OCI-LY7 (cell line): Measurements from ENCODE around the gene ATP4A.

ENCODE experiments used
- EZH2phosphoT487 ChIP-seq: fragments of 200-600 bp; sonication (generic); IDR thresholded peaks from 2 replicates; pipeline ENCODE4 v1.6.1; 2018; ENCODE audit warnings: low read depth, borderline replicate concordance, mild to moderate bottlenecking, mixed run types, antibody characterized with exemption, low read length, moderate library complexity, mixed read lengths
- TF ChIP-seq, protein P1 (sequence below): fragments of 200-600 bp; sonication (generic); conservative IDR thresholded peaks from 2 replicates; pipeline ENCODE4 v1.5.1; 2014; ENCODE audit warnings: mild to moderate bottlenecking, antibody characterized with exemption, low read length, moderate library complexity, mixed read lengths

DNA sequence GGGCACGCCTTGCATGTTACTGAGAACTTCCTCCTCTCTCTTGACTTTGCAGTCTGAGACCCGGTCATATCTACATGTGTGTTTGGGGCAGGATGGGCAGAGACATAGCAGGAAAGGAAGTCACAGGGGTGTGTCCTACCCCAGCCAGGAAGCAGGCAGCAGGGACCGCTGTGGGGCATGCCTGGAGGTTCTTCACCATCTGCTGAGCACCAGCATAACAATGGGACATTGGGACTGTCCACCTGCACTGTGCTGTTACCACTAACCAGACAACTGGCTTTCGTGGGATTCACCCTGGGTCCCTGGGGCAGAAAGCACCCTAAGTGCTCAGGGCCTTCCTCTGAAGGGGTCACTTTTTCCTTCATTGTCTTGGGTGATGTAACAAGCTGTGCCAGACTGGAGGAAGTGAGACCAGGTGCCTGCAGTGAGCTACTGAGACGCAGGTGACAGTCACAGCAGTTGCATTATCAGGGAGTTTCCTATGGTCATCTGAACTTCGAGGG is 46.4 kb upstream of the ATP4A start:
- TF ChIP-seq, protein P1, sequence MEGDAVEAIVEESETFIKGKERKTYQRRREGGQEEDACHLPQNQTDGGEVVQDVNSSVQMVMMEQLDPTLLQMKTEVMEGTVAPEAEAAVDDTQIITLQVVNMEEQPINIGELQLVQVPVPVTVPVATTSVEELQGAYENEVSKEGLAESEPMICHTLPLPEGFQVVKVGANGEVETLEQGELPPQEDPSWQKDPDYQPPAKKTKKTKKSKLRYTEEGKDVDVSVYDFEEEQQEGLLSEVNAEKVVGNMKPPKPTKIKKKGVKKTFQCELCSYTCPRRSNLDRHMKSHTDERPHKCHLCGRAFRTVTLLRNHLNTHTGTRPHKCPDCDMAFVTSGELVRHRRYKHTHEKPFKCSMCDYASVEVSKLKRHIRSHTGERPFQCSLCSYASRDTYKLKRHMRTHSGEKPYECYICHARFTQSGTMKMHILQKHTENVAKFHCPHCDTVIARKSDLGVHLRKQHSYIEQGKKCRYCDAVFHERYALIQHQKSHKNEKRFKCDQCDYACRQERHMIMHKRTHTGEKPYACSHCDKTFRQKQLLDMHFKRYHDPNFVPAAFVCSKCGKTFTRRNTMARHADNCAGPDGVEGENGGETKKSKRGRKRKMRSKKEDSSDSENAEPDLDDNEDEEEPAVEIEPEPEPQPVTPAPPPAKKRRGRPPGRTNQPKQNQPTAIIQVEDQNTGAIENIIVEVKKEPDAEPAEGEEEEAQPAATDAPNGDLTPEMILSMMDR = no peak
- no peak for TF ChIP-seq EZH2phosphoT487
